ENCODE measurements around the gene MBTPS1.

MBTPS1 gene

DNA sequence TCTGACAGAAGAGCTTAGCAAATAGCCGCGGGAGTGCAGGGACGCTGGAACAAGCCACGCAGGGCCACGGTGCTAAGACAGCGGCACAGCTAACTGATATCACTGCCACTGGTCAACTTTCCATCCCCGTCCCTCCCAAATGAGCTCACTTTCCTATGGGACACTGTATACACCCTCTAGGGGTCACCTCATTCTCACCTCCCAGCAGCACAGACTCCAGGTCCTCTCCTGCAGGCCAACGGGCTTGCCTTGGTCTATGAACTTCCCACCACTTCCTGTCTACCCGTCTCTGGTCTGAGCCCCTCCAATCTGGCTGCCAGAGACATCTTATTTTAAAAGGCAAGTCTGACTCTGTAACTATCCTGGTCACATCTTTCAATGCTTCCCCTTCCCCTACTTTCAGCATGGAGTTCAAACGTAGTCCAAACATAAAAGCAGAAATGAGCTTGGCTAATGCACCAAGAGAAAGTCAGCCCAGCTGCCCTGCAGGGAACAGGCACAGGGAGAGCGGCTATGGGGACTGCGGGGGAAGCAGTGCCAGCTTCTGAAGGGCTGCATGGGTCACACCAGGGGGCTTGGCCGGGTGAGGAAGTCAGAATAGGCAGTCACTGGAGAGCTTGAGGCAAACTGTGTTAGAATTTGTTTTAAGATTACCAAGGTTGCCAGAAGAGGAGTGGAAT is 47.8 kb downstream of the MBTPS1 start:
- no peak for DNase-seq

DNA sequence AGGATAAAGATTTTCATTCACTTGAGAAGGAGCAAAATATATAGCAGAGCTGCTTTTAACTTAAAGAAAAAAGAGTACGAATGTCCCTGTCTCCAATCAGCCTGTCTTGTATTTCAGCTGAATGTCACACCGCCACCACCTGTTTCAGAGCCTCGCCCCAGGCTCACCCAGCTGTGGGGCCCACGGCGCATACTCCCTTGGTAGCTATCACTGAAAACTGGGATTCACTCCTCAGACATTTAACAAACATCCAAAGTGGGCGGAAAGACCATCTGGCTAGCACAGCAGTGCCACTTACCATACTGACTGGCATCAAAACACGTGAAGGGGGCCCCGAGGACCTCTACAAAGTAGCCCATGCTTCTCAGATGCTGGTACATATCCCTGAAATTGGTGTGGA is 48.7 kb downstream of the MBTPS1 start:
- no peak for DNase-seq

GRCh38 chr16:84067640-84068039 is 49.1 kb downstream of the MBTPS1 start:
- no peak for DNase-seq

DNA sequence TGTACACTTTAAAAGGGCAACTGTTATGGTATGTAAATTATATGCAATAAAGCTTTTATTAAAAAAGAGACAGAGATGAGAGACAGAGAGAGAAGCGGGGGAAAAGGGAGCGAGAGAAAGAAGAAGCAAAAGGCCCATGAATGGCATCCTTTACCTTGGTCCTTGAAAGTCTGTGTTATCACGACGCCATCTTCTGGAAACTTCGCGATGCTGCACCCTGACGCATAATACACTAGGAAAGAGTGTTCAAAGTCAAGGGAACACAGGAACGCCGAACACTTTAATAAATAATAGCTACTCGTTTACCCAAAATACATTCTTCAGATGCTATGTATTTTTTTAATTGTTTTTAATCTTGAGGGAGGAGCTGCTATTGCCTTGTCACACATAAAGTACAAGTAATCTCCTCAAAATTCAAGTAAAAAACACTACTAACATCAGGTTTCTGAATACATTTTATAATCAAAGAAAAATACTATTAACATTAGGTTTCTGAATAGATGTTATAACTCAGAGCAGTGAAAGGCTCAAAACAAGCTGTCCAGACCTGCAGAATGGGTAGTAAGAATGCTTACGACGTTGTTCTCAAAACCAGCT is 51.1 kb downstream of the MBTPS1 start:
- DNase-seq: peak; percentile 31

- DNase-seq: no peak
Measured at GRCh38 chr16:84063980-84064379, 52.8 kb downstream of the MBTPS1 start.

GRCh38 chr16:84062734-84063640 is 53.8 kb downstream of the MBTPS1 start:
- DNase-seq: peak; percentile 68

DNA sequence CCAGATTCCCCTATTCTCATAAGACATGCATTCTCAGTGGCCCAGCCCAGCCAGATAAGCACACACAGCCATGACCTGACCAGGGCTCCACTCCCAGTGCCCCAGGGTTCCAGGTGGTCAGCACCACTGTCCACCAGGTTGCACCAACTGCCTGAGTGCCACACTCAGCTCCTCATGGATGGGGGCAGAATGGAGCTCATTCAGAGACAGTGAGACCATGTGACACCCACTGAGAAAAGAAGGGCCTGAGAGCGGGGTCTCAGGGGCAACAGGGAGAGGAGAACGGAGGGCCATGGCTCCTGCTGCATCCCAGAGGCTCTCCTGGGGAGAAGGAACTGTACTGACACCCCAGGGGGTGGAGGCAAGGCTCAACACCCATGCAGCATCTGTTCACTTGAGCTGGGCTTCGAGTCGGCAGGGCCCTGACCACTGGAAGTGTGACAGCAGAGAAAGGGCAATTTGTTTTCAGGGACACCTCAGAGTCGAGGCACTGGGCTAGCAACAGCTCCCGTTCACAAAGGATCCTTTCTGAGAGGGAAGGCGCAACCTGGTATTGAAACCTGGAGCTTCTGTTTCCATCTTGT is 55.4 kb downstream of the MBTPS1 start:
- DNase-seq: no peak

- DNase-seq: no peak
Measured at GRCh38 chr16:84059946-84060901, 56.5 kb downstream of the MBTPS1 start.

DNA sequence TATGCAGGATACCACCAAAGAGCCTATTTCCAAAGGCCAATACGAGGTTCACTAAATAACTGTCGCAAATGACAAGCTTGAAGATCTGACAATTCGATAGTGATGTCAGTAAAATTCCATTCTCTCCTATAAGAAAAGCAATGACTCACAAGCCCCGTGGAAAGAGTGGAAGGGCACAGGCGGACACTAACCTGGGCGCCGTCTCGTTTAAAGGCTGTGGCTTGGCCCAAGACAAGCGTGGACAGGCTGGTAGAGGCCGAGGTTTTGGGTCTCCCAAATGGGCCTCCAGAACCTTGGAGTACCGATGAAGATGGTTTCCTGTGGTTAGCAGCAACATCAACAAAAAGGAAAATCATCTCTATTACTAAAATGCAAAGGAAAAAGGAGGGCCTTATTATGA is 57.6 kb downstream of the MBTPS1 start:
- DNase-seq: no peak

DNA sequence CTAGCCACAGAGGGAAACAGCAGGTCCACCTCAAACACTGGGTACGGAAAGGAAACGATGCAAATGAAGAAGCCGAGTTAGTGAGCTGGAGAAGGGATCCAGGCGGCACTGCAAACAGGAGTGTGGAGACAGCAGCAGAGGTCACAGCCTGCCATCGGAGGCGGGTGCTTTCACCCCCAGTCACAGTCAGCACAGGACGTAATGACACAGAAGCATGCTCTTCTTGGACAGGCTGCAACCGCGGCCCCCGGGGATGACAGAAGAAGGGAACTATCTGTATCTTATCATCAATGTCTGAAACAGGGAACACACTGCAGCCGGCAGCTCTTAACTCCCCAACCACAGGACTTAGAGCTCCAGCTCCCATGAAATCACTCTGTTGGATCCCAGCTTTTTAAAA is 58.1 kb downstream of the MBTPS1 start:
- no peak for DNase-seq

- no peak for DNase-seq
Measured at GRCh38 chr16:84058211-84058610, 58.5 kb downstream of the MBTPS1 start.

DNA sequence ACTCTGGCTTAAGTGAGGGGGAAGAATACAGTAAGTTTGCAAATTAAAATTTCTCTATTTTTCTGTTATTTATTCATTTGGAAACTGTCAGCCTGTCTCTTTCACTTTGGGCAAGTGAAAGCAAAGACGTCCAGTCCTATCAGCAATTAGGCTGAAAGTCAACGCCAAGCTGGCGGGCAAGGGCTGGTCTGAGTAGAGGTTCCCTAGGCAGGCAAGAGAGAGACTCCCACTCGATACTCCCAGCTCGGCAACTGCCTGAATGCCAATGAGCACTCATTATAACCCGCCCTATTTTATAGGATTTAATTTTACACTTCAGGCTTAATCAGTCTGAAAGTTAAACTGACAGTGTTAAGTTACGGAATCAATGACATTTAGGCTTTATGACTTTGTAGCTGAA is 59.8 kb downstream of the MBTPS1 start:
- no peak for DNase-seq

DNA sequence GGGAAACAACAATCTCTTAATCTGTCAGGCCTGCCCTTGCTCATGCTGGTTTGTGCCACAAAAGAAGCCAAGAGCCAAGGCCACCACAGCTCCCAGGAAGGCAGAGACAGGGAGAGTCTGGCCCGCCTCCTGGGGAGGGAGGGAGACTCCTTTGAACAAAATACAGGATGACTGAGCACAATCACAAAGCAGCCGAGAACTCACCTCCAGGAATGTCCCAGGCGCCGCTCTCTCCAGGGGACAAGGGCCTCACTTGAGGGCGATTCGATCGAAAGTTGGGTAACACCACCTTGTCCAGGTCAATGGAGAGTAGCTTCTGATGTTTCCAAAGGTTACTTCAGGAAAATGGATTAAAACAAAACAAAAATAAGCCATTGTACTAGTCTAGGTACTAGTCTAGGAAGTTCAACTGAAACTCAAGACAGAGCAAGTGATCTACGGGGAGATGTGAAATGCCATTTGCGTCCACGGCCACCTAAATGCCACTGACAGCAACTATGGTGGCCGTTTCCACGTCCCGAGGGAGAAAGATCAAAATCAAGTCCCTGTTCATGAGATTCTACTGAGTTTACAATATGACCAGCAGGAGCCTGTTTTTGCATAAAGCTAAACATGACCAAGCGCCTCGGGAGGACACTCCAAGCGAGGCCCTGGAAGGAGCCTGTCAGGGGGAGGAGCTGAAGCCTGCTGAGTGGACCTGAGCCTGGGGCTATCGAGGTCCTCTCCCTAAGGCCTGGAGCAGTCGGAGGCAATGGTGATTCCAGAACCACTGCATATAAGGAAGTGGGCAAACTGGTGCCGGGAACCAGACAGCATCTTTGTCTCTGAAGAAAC is 60.7 kb downstream of the MBTPS1 start:
- no peak for DNase-seq

GRCh38 chr16:84055366-84055765 is 61.4 kb downstream of the MBTPS1 start:
- DNase-seq: no peak

GRCh38 chr16:84054916-84055315 is 61.8 kb downstream of the MBTPS1 start:
- DNase-seq: no peak

- DNase-seq: no peak
Measured at GRCh38 chr16:84054271-84054670, 62.5 kb downstream of the MBTPS1 start.

DNA sequence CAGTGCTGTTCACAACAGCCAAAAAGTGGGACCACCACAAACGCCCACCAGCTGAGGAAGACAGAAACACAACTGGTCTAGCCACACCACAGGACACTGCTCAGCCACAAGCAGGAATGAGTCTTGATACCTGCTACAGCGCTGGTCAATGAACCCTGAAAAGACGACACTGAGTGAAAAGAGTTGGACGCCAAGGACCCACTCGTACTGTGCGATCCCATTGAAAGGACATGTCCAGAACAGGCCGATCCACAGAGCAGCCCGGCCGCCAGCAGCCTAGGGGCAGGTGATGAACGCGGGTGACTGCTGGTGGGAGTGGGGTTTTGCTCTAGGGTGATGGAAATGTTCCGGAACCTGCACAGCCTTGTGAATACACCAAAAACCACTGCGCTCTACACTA is 63.5 kb downstream of the MBTPS1 start:
- DNase-seq: no peak

GRCh38 chr16:84052071-84052622 is 64.6 kb downstream of the MBTPS1 start:
- no peak for DNase-seq

- no peak for DNase-seq
Measured at GRCh38 chr16:84050316-84050715, 66.4 kb downstream of the MBTPS1 start.

DNA sequence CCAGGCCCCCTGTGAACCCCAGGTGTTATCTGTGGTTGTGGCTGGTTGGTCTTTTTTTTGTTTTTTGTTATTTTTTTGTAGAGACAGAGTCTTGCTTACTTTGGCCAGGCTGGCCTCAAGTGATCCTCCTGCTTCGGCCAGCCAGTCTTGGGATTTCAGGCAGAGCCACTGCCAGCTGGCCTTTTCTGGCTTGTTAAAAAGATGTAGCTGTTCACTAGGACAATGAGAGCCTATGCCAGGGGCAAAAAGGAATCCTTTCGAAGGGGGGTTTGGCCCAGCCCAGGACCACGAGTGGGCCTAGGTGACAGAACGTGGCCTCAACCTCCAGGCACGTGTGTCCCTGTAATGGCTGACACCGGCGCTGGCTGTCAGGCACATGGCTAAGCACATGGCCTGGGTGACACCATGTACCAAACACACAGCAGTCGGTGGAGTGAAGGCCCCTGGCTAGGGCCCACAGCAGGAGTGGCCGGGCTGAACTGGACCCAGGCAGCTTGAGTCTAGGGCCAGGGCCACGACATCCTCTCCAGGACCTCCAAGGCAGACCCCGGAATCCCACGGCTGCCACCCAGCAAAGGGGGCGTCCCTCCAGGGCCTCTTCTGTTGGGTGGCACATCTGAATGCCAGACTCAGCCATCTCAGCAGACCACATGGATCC is 67.2 kb downstream of the MBTPS1 start:
- no peak for DNase-seq

GRCh38 chr16:84048871-84049270 is 67.9 kb downstream of the MBTPS1 start:
- no peak for DNase-seq

Data from stimulated activated CD4-positive, alpha-beta T cell treated with anti-CD3 and anti-CD28 coated beads, Interleukin-1b, Interleukin-23, amount 100 ng/mL, for 48 hours (primary cell).